ENCODE measurements around the gene MAP4K1.

MAP4K1 gene

DNA sequence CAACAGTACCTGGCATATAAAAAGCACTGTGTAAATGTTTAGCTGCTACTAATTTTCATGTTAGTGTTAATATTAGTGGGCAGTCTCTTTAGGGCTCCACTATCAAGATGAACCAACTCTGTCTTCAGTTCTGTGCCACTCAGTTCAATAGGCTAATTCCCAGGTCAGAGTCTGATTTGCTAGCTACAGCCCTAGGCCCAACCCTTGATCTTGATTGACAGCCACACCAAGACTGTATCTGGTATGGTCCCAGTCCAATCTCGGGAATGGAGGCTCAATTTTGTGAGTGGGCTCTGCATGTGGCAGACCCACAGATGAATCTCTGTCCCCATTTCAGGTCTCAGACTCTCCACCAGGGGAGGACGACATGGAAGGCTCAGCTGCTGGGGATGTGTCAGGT is 46.1 kb downstream of the MAP4K1 start:
- TF ChIP-seq, protein P1, sequence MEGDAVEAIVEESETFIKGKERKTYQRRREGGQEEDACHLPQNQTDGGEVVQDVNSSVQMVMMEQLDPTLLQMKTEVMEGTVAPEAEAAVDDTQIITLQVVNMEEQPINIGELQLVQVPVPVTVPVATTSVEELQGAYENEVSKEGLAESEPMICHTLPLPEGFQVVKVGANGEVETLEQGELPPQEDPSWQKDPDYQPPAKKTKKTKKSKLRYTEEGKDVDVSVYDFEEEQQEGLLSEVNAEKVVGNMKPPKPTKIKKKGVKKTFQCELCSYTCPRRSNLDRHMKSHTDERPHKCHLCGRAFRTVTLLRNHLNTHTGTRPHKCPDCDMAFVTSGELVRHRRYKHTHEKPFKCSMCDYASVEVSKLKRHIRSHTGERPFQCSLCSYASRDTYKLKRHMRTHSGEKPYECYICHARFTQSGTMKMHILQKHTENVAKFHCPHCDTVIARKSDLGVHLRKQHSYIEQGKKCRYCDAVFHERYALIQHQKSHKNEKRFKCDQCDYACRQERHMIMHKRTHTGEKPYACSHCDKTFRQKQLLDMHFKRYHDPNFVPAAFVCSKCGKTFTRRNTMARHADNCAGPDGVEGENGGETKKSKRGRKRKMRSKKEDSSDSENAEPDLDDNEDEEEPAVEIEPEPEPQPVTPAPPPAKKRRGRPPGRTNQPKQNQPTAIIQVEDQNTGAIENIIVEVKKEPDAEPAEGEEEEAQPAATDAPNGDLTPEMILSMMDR (conservative IDR thresholded peaks at IDR 0.05; ENCODE audit: low read depth, low read length) = no peak
- H4K20me1 ChIP-seq (ENCODE audit: insufficient read depth) = no peaks in the 10 kb centered on the region
- no peak overlapping the region for H3K4me3 ChIP-seq (IDR thresholded peaks at IDR 0.05; ENCODE audit: insufficient read depth, low read depth, low read length)
- peaks cover 3% of the 10 kb centered on the region; the same call in 1 of the 2 replicates for H3K27me3 ChIP-seq (ENCODE audit: insufficient read depth, low read depth)
- no peak overlapping the region for H3K27ac ChIP-seq
- no peaks in the 10 kb centered on the region for H3K79me2 ChIP-seq (ENCODE audit: insufficient read depth, low read depth)
- no peaks in the 10 kb centered on the region for H3K36me3 ChIP-seq (ENCODE audit: insufficient read depth)
- H3K4me2 ChIP-seq = no peak overlapping the region
- no peaks in the 10 kb centered on the region for H3K4me1 ChIP-seq (ENCODE audit: low read depth, poor library complexity, severe bottlenecking)
- no peak overlapping the region for H2AFZ ChIP-seq (ENCODE audit: low read depth)
- H3K9ac ChIP-seq = no peak overlapping the region

DNA sequence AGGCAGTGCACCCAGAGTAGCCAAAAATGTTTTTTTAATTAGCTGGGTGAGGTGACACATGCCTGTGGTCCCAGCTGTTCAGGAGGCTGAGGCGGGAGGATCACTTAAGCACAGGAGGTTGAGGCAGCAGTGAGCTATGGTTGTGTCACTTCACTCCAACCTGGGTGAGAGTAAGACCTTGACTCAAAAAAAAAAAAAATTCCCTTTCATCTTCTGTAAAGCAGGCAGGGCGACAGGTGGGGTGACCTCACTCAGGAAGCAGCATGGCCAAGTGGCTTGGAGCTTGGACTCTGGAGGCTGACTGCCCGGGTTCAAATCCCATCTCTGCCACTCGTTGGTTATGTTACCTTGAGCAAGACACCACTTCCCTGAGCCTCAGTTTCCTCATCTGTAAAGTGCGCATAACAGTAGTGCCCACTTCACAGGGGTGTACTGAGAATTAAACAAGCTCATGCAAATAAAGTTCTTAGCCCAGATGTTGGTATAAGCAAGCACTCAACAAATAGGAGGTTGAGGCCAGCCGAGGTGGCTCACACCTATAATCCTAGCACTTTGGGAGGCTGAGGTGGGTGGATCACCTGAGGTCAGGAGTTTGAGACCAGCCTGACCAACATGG is 48.3 kb downstream of the MAP4K1 start:
- H3K27me3 ChIP-seq (ENCODE audit: insufficient read depth, low read depth) = peaks cover 3% of the 10 kb centered on the region; the same call in 1 of the 2 replicates
- no peak overlapping the region for H3K9ac ChIP-seq
- TF ChIP-seq, protein P1 (conservative IDR thresholded peaks at IDR 0.05; ENCODE audit: low read depth, low read length) = no peak
- no peak overlapping the region for H3K4me2 ChIP-seq
- H3K4me1 ChIP-seq (ENCODE audit: low read depth, poor library complexity, severe bottlenecking) = no peaks in the 10 kb centered on the region
- no peaks in the 10 kb centered on the region for H4K20me1 ChIP-seq (ENCODE audit: insufficient read depth)
- no peaks in the 10 kb centered on the region for H3K36me3 ChIP-seq (ENCODE audit: insufficient read depth)
- no peak overlapping the region for H3K27ac ChIP-seq
- H3K4me3 ChIP-seq (IDR thresholded peaks at IDR 0.05; ENCODE audit: insufficient read depth, low read depth, low read length) = no peak overlapping the region
- no peak overlapping the region for H2AFZ ChIP-seq (ENCODE audit: low read depth)
- no peaks in the 10 kb centered on the region for H3K79me2 ChIP-seq (ENCODE audit: insufficient read depth, low read depth)

DNA sequence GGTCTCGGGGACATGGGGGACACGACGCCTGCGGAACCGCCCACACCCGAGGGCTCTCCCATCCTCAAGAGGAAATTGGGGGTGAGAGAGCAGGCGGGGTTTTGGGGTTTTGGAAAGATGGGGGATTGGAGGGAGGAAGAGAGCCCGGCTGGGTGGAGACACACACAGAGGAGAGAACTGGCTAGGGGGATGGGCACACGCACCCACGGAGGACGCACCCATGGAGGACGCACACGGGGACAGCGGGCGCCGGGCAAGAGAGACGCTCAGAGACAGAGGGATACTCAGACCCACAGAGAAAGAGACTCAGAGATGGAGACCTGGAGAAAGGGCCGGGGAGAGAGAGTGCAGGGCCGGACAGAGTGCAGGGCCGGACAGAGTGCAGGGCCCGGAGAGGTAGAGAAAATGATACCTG is 52.1 kb downstream of the MAP4K1 start:
- no peak overlapping the region for H3K4me3 ChIP-seq (IDR thresholded peaks at IDR 0.05; ENCODE audit: insufficient read depth, low read depth, low read length)
- H3K36me3 ChIP-seq (ENCODE audit: insufficient read depth) = no peaks in the 10 kb centered on the region
- H3K79me2 ChIP-seq (ENCODE audit: insufficient read depth, low read depth) = no peaks in the 10 kb centered on the region
- no peak overlapping the region for H3K27ac ChIP-seq
- no peak overlapping the region for H3K9ac ChIP-seq
- H4K20me1 ChIP-seq (ENCODE audit: insufficient read depth) = no peaks in the 10 kb centered on the region
- H3K4me1 ChIP-seq (ENCODE audit: low read depth, poor library complexity, severe bottlenecking) = no peaks in the 10 kb centered on the region
- H3K27me3 ChIP-seq (ENCODE audit: insufficient read depth, low read depth) = peaks cover 3% of the 10 kb centered on the region; the same call in 1 of the 2 replicates
- TF ChIP-seq, protein P1 (conservative IDR thresholded peaks at IDR 0.05; ENCODE audit: low read depth, low read length) = no peak
- H2AFZ ChIP-seq (ENCODE audit: low read depth) = no peak overlapping the region
- no peak overlapping the region for H3K4me2 ChIP-seq

DNA sequence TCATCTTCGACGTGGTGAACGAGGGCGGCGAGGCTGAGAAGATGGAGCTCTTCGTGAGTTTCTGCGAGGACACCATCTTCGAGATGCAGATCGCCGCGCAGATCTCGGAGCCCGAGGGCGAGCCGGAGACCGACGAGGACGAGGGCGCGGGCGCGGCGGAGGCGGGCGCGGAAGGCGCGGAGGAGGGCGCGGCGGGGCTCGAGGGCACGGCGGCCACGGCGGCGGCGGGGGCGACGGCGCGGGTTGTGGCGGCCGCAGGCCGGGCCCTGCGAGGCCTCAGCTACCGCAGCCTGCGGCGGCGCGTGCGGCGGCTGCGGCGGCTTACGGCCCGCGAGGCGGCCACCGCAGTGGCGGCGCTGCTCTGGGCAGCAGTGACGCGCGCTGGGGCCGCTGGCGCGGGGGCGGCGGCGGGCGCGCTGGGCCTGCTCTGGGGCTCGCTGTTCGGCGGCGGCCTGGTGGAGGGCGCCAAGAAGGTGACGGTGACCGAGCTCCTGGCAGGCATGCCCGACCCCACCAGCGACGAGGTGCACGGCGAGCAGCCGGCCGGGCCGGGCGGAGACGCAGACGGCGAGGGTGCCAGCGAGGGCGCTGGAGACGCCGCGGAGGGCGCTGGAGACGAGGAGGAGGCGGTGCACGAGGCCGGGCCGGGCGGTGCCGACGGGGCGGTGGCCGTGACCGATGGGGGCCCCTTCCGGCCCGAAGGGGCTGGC is 52.6 kb downstream of the MAP4K1 start:
- H4K20me1 ChIP-seq (ENCODE audit: insufficient read depth) = no peaks in the 10 kb centered on the region
- TF ChIP-seq, protein P1 (conservative IDR thresholded peaks at IDR 0.05; ENCODE audit: low read depth, low read length) = no peak
- H3K9ac ChIP-seq = no peak overlapping the region
- H3K4me3 ChIP-seq (IDR thresholded peaks at IDR 0.05; ENCODE audit: insufficient read depth, low read depth, low read length) = no peak overlapping the region
- peaks cover 3% of the 10 kb centered on the region; the same call in 1 of the 2 replicates for H3K27me3 ChIP-seq (ENCODE audit: insufficient read depth, low read depth)
- H3K4me2 ChIP-seq = no peak overlapping the region
- no peaks in the 10 kb centered on the region for H3K36me3 ChIP-seq (ENCODE audit: insufficient read depth)
- H3K27ac ChIP-seq = no peak overlapping the region
- H3K79me2 ChIP-seq (ENCODE audit: insufficient read depth, low read depth) = no peaks in the 10 kb centered on the region
- no peak overlapping the region for H2AFZ ChIP-seq (ENCODE audit: low read depth)
- H3K4me1 ChIP-seq (ENCODE audit: low read depth, poor library complexity, severe bottlenecking) = no peaks in the 10 kb centered on the region
